ENCODE data around the gene FAM110A.
"Not testable (repeated sequence)": the region's sequence is repeated elsewhere in the genome, so short reads cannot be mapped to it uniquely, and the experiment has no call there.

The FAM110A gene

DNA sequence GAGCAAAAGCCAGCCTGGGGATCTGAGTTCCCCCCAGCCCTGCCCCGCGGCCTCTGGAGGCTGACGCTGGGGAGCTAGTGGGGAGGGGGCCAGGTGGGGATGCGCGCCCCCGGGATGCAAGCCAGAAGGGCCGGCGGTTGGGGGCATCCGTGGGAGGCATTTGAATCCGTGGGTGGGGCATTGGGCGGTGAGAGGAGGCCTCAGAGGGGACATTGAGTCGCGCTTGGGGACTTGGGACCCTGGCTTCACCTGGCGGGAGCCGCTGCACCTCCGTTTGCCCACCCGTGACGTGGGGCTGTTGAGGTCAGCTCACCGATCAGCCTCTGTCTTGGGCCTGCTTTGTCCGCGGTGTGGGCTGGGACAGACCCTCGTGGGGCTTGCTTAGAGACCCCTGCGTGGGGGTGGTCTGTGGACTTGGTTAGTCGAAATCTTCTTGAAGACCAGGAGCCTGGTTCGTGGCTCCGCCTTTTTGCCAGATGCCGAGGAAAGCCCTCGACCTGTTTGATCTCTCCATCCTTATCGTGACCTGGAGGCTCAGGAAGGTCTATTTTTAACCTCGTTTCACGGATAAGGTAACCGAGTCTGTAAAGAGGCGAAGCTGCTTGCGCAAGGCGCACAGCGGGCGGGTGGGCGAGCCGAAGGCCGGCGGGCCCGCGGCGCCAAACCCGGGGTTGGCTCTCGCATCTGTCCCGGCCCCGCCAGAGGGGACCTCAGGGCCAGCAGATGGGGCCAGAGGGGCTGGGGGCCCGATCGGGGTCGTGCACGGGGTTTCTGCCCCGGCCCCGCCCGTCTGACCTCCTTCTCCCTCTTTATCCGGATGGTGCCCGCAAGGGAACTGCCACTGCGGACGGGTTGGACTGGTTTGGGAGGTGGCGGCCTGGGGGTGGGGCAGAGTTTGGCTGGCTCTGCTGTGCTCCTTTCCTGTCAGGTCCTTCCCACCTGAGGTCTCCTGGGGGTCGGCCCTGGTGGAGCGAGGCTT, 8.3 kb downstream of the FAM110A start:
- in situ Hi-C loops (cut with MboI; ENCODE audit: low sequenced_read_pairs): no loop called here

DNA sequence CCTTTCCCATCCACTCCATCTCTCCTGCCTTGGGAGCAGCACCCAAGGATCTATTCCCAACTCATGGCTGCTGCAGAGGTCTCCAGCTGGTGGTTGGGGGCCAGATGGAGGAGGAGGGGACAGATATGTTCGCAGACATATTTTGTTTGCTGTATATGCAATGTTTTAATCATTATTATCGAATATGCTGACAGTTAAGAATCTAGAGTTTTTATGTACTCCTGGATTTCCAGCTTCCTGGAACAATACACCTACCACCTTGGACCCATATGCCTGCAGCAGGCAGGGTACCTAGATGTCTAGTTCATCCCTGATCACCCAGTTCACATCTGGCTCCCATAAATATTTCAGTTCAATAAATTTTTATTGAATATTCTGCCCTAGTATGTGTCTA, 9.0 kb downstream of the FAM110A start:
- in situ Hi-C loops (cut with MboI; ENCODE audit: low sequenced_read_pairs): no loop called here

DNA sequence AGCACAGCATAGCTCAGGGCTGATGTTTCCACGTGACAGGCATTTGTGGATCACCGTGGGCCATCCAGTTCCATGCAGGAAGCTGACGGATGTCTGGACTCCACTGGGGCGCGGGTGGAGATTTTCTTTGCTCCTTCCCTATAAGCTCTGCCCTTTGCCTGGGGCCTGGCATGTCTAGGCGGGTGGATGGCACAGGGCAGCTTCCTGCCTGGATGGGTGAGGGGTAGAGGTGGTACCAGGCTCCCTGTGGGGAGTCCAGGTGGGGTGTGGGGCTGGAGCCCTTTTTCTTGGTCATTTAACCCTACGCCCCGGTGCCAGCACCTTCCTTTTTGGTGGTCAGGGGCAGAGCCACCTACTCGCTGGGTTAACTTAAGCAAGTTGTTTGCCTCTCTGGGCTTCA, 10.4 kb downstream of the FAM110A start:
- in situ Hi-C loops (cut with MboI; ENCODE audit: low sequenced_read_pairs): no loop called here

DNA sequence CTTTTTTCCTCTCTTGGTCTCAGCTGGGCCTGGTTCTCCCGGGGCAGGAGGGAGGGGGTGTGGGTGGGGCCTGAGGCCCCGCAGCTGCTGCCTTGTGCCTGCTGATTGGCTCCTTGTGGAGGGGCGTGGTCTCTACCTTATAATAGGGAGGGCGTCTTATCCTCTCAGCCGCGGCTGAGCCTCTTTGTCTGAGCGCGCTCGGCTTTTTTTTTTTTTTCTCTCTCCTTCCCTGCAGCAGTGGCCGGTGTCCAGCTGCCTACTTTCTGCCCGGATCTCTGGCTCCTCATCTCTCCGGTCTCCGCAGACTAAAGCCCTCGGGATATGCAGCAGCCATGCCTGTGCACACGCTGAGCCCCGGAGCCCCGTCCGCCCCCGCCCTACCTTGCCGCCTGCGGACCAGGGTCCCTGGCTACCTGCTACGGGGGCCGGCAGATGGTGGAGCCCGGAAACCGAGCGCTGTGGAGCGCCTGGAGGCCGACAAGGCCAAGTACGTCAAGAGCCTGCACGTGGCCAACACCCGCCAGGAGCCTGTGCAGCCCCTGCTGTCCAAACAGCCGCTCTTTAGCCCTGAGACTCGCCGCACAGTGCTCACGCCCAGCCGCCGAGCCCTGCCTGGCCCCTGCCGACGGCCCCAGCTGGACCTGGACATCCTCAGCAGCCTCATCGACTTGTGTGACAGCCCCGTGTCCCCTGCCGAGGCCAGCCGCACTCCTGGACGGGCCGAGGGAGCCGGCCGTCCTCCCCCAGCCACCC, 11.1 kb downstream of the FAM110A start:
- in situ Hi-C loops (cut with MboI; ENCODE audit: low sequenced_read_pairs): no loop called here

DNA sequence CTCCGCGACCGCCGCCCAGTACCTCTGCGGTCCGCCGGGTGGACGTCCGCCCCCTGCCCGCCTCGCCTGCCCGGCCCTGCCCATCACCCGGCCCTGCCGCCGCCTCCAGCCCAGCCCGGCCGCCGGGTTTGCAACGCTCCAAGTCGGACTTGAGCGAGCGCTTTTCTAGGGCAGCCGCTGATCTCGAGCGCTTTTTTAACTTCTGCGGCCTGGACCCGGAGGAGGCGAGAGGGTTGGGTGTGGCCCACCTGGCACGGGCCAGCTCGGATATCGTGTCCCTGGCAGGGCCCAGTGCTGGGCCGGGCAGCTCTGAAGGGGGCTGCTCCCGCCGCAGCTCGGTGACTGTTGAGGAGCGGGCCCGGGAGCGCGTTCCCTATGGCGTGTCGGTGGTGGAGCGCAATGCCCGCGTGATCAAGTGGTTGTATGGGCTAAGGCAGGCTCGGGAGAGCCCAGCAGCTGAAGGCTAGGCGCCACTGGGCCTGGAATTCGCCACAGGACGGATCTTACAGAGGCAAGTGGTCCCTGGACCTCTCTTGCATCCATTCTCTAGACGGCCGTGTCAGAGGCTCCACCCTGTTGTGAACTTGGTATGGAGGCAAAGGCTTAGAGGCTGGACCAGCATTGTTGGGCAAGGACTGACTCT, 11.8 kb downstream of the FAM110A start:
- in situ Hi-C loops (cut with MboI; ENCODE audit: low sequenced_read_pairs): no loop called here

DNA sequence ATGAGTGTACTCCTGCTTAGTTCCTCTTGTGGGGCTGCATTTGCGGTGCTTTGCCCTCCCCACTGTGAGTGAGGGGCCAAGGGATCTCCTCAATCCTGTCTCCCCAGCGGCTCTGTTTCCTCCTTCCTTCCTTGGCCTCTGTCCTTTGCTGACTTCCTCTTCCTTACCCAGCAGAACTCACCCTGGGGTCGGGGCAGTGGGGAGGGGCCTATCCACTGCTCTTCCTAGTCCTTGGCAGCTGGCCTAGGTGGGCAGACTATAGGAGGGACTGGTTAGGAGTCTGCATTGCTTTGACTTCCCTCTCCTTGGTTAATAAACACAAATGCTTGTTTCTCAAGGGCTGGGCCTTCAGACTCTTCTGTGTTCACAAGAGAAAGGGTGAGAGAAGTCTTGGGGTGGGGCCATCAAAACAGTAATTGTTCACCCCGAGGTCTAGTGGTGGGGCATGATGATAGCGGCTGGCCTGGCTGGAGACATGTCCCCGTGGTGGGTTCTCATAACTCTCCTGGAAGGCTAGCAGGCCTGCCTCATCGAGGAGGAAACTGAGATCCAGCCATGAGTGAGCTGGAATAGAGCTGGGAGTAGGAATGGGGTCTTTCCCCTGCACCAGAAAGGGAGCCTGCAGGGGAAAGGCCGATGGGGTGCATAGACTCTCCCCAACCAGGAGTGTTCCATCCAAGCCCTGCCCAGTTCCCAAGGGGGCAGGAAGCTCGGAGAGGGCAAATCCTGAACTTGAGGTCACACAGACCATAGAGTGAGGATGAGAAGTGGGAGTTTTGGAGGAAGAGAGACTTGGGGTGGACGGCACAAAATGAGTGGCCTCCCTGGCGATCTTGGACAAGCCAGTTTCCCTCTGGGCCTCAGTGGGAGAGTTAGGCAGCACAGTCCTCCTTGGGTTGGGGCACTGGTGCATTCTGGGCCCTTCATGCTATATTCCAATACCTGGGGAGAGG, 12.7 kb downstream of the FAM110A start:
- in situ Hi-C loops (cut with MboI; ENCODE audit: low sequenced_read_pairs): no loop called here

DNA sequence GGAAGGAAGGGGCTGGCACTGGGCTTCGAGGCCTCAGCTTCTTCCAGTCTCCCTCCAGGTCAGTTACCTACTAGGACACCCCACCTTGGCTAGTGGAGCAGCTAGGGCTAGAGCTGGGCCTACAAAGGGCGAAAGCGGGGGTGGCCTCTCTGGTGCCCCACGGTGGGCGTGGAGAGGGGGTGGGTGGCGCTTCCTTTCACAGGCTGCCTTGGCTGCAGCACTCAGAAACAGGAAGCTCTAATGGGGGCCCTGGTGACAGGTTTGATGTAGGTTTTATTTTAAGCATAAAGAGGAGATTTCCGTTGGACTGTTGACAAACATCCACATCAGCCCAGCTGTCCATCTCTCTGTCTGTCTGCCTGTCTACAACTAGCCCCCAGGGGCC, 13.4 kb downstream of the FAM110A start:
- in situ Hi-C loops (cut with MboI; ENCODE audit: low sequenced_read_pairs): no loop called here

DNA sequence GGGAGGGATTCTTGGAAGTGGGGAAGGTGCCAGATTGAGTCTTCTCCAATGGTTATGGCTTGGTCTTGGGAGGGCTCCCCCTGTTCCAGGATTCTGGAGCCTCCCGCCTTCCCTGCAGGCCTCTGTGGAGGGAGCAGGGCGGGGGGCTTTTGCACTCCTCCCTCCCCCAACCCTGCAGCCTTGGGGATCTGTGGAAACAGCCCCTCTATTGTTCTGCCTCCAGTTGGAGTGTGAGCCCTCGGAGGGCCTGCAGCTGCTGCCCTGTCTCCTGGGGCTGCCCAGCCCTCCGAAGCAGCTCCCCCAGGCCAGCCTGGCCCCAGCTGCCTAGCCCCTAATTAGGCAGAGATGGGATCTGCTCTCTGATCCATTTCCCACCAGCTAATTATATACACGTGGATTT, 14.7 kb downstream of the FAM110A start:
- in situ Hi-C loops (cut with MboI; ENCODE audit: low sequenced_read_pairs): no loop called here

DNA sequence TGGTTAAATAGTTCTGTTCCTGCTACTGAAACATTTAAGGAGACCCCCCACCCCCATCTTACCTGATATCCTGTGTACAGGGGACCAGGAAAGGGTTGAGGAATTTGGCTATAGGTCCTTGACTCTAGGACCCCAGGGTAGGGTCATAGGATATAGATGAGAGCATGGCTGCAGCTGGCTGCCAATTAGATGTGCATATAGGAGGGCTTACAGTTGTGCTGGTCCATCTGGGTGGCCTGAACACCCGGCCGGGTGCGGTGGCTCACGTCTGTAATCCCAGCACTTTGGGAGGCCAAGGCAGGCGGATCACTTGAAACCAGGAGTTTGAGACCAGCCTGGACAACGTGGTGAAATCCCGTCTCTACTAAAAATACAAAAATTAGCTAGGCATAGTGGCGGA, 15.2 kb downstream of the FAM110A start:
- in situ Hi-C loops (cut with MboI; ENCODE audit: low sequenced_read_pairs): not testable (repeated sequence)

DNA sequence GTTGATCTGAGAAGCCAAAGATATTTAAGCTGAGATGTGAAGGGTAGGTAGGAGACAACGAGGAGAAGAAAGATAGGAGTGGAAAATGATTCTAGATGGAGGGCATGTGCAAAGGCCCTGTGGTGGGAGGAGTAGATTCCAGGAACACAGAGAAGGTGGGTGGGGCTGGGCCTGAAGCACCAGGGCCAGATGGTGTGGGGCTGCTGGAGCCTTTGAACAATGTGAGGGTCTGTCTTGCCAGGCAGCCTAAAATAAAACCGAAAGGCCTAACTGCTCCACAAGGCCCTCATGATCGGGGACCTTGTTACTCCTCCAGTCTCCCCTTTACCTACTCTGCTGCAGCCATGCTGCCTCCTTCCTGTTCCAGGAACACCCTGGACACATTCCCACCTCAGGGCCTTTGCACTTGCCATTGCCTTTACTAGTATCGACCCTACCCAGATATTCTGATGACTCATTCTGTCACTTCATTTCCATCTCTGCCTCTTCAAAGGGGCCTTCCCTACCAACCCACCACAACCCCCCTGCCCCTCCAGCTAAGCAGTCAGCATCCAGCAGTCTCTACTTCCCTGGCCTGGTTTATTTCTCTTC, 20.0 kb downstream of the FAM110A start:
- in situ Hi-C loops (cut with MboI; ENCODE audit: low sequenced_read_pairs): no loop called here

DNA sequence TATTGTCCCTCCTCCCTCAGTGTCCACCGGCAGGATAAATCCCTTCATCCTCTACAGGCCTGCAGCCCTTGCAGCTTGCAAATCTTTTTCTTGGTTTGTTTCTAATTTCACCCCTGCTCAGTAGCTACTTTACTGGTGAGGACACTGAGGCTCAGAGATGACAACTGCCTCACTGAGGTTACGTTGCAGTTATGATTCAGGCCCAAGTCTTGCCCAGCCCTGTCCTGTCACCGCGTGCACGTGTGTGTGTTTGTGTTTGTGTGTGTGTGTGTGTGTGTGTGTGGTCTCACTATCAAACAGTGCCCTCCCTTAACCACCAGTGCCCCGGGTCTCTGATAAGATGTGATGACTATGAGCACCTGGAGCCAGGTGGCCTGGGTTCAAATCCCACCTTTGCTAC, 21.1 kb downstream of the FAM110A start:
- in situ Hi-C loops (cut with MboI; ENCODE audit: low sequenced_read_pairs): no loop called here

DNA sequence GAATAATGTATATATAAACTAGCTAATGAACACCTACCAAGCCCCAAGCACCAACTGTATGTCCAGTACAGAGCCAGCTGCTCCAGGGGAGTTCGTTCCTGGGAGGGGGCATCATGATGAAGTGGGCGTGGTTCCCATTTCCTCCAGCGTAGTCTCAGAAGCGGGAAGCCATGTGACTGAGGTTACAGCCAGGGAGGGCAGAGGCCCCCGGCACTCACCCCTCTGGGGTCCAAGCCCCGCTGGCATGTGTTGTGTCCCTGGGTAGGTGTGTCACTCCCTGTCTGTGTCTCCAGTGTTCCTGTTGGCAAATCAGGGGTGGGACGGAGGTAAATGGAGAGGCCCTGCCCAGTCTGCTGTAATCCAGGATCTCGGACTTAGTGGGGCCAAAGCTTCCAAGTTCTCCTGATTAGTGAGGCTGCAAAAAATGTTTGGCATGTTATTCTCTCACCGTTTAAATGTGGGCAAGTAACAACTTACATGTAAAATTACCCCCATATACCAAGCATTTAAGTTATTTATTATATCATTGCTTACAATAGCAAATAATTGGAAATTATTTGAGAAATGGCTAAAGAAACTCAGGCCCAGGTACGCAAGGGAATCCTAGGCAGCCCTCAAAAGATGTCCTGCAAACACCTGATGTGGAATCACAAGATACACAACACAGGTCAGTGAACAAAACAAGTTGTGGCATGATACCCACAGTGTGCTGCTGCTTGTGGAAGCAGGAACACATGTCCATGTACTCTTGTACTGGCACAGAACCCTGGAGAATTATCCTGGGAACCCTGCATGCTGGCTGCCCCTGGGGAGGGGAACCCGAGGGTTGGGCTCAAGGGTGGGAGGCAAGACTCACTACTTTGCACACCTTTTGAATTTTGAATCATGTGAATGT, 22.2 kb downstream of the FAM110A start:
- in situ Hi-C loops (cut with MboI; ENCODE audit: low sequenced_read_pairs): no loop called here

DNA sequence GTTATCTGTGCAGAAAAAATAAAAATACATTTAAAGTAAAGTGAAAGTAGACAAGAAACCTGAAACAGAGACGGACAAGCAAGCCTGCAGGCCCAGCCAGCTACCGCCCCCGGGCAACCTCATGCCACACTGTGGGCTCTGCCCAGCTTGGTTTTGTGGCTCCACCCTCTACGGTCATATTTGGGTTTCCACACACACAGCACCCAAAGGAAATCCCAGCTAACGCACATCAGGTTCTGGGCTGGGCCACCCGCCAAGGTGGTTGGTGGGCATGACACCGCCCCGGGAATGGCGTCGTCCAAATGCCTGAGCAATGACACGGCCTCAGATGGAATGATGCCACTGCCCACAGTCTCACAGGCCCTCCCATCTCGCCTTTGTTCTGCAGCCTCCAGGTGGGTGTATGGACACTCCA, 22.9 kb downstream of the FAM110A start:
- in situ Hi-C loops (cut with MboI; ENCODE audit: low sequenced_read_pairs): no loop called here

DNA sequence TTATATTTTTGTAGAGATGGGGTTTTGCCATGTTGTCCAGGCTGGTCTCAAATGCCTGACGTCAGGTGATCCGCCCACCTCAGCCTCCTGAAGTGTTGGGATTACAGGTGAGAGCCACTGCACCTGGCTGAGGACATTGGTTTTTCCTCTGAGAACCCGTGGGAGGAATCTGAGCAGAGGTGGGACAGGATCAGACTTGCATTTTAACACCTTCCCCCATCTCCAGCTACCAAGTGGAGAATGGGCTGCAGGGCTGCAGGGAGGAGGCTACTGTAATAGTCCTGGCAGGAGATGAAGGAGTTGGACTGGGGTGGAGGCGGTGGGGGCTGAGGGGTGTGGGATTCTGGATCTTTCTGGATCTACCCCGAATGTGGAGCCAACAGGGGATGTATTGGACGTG, 24.5 kb downstream of the FAM110A start:
- in situ Hi-C loops (cut with MboI; ENCODE audit: low sequenced_read_pairs): no loop called here

DNA sequence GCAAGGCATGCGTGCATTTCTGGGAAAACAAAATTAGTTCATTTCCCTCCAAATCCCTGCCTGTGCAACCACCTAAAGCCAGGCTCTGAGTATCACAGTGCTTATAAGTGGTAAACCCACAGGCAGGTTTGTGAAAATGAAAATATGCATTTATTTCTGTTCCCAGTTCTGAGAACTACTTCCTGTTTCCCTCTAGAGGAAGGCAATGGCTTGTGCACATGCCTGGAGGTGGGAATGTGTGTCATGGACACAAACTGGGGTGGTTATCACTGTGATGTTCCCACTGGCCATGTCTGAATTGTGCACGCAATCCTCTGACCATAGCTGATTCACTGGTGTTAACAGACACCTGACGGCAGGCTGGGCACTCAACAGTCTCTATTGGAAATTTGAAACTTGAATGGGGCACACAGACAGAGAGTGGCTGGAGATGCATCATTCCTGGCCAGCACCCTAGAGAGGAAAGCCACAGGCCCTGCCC, 26.3 kb downstream of the FAM110A start:
- in situ Hi-C loops (cut with MboI; ENCODE audit: low sequenced_read_pairs): no loop called here

DNA sequence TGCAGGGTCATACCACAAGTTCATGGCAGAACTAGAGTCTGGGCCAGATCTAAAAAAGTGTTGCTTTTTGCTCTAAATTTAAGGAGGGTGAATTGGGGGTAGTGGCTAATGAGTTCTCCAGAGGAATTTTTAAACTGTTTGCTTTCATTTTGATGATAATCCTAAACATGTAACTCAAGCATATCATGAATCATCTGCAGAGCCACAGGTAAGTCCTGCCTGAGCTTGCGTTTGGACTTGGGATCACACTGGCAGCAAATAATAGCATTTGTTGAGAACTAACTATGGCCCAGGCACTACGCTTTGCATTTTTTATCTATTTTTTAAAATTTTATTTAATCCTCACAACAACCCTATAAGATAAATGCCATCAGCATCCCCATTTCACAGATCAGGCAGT, 27.4 kb downstream of the FAM110A start:
- in situ Hi-C loops (cut with MboI; ENCODE audit: low sequenced_read_pairs): no loop called here

DNA sequence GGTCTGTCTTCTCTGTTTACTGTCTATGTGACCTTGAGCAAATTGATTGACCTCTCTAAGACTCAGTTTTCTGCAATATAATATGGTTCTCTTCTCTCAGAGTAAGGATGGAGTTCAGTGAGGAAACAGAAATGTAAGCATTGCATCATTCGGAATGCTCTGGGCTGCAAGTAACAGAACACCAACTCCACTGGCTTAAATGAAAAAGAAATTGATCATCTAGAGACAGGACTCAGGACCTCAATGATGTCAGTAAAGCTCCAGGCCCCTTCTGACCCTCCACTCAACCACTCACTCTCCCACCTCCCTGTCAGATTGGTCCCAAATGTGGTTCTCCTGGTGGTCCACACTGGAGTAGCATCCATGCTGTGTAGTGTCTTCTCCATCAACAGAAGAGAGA, 31.9 kb downstream of the FAM110A start:
- in situ Hi-C loops (cut with MboI; ENCODE audit: low sequenced_read_pairs): no loop called here

DNA sequence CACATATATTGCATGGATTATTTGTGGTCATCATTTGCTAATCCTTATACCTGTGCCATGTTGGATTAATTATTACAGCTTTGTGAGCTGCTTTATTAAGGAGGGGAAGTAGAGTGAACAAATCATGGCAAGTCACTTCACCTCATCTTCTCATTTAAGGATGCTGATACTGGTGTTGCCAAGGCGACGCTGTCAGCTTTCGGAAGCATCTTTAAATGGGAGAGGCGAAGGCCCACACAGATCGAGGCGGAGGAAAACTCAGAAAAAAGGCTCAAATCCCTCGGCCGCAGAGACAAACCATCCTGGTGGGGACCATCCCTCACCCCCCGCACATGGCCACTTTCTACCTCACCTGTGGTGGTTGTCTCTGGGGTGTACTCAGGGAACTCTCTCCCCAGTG, 34.8 kb downstream of the FAM110A start:
- in situ Hi-C loops (cut with MboI; ENCODE audit: low sequenced_read_pairs): no loop called here

DNA sequence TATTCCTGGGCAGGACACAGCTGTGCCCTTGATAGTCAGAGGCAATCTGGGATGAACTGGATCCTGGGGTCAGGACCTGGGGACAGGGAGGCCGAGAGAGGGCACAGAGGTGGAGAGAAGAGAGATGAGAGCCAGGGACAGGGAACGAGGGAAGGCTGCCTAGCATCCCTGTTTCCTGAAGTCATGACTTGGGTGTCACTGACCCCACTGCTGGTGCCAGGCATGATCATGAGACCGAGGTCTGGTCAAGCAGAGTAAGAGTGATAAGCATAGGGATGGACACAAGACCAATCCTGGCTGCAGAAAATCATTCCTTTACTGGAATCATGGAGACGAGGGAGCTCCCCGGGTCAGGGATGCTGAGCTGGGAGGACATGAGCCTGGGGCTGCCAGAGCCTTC, 36.1 kb downstream of the FAM110A start:
- in situ Hi-C loops (cut with MboI; ENCODE audit: low sequenced_read_pairs): no loop called here
